ENCODE results near the gene RAET1G.
"Not testable (repeated sequence)": the region's sequence is repeated elsewhere in the genome, so short reads cannot be mapped to it uniquely, and the experiment has no call there.

The RAET1G gene

DNA sequence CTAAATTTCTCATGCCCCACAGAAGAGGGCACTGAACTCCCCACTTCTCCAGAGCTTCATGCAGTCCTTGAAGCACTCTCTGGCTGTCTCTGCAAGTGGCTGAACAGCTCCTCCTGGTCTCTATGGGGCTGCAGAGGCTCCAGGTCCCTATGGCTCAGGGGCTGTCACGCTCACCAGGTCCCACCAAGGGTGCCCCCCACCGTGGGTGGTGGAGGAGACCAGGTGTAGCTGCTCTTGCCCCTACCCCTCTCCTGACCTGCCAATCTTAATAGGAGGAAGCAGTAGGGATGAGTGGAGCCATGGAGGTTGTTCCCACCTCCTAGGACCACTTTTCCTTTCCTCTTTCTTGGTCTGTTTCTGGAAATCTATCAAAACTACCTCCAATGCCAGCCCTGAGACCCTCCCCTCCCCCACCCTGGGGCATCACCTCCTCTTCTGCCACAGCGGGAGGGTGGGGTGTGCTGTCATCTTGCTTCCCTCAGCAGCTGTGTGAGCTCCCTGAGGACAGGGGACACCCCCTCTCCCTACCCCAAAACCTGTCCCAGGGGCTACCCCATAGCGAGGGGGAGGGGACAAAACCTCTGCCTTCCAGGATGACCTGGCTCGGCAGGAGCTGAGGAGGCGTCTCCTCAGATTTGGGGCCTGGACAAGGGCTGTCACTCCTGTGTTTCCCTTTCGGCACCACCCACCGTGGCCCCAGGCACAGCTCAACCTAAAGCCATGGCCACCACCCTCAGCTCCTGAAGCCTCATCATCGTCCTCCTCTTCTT is 13.0 kb downstream of the RAET1G start:
- Histone ChIP-seq H3K9ac (ENCODE audit: insufficient read length, low read depth) (no peak overlapping the region), H3K4me1 (ENCODE audit: insufficient read depth, insufficient read length) (no peaks in the 10 kb centered on the region), H3K9me3 (ENCODE audit: insufficient read depth, low read length) (peaks cover 22% of the 10 kb centered on the region; the same call in 1 of the 2 replicates), H3K36me3 (ENCODE audit: insufficient read depth, insufficient read length, low read length) (no peaks in the 10 kb centered on the region), H3K27me3 (ENCODE audit: insufficient read depth, insufficient read length) (no peaks in the 10 kb centered on the region), H3K4me3 (ENCODE audit: insufficient read length, low read depth) (no peak overlapping the region)
- TF ChIP-seq SUZ12 (IDR thresholded peaks at IDR 0.05; ENCODE audit: extremely low read depth, insufficient read depth, insufficient read length) (no peak), YY1 (IDR thresholded peaks at IDR 0.05; ENCODE audit: insufficient read depth, insufficient read length) (no peak)
- DNase-seq (ENCODE audit: low read depth, low spot score): no peak

DNA sequence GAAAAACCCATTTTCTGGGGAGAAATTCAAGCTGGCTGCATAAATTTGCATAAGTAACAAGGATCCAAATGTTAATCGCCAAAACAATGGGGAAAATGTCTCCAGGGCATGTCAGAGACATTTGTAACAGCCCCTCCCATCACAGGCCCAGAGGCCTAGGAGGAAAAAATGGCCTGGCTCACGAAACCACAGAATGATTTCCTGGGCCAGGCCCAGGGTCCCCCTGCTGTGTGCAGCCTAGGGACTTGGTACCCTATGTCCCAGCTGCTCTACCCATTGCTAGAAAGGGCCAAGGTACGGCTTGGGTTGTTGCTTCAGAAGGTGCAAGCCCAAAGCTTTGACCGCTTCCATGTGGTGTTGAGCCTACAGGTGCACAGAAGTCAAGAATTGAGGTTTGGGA is 14.4 kb downstream of the RAET1G start:
- DNase-seq (ENCODE audit: low read depth, low spot score); H3K4me3 ChIP-seq (ENCODE audit: insufficient read length, low read depth); H3K27me3 ChIP-seq (ENCODE audit: insufficient read depth, insufficient read length); H3K9ac ChIP-seq (ENCODE audit: insufficient read length, low read depth); H3K4me1 ChIP-seq (ENCODE audit: insufficient read depth, insufficient read length); H3K36me3 ChIP-seq (ENCODE audit: insufficient read depth, insufficient read length, low read length): not testable (repeated sequence)
- peaks cover 22% of the 10 kb centered on the region; the same call in 1 of the 2 replicates for H3K9me3 ChIP-seq (ENCODE audit: insufficient read depth, low read length)

- no peak for DNase-seq (ENCODE audit: low read depth, low spot score)
- Histone ChIP-seq H3K9ac (ENCODE audit: insufficient read length, low read depth) (no peak overlapping the region), H3K4me3 (ENCODE audit: insufficient read length, low read depth) (no peak overlapping the region), H3K27me3 (ENCODE audit: insufficient read depth, insufficient read length) (no peaks in the 10 kb centered on the region), H3K9me3 (ENCODE audit: insufficient read depth, low read length) (peaks cover 22% of the 10 kb centered on the region; the same call in 1 of the 2 replicates), H3K4me1 (ENCODE audit: insufficient read depth, insufficient read length) (peaks cover 5% of the 10 kb centered on the region), H3K36me3 (ENCODE audit: insufficient read depth, insufficient read length, low read length) (no peaks in the 10 kb centered on the region)
- no peak for TF ChIP-seq ZNF274 (IDR thresholded peaks at IDR 0.05; ENCODE audit: low read depth, low read length)
- TF ChIP-seq SUZ12 (IDR thresholded peaks at IDR 0.05; ENCODE audit: extremely low read depth, insufficient read depth, insufficient read length): no peak
- no peak for TF ChIP-seq YY1 (IDR thresholded peaks at IDR 0.05; ENCODE audit: insufficient read depth, insufficient read length)
These were observed 15.6 kb downstream of the RAET1G start for GRCh38 chr6:149907317-149907716.

- no peak overlapping the region for H3K4me3 ChIP-seq (ENCODE audit: insufficient read length, low read depth)
- H3K9me3 ChIP-seq (ENCODE audit: insufficient read depth, low read length): peaks cover 22% of the 10 kb centered on the region; the same call in 1 of the 2 replicates
- no peak for TF ChIP-seq SUZ12 (IDR thresholded peaks at IDR 0.05; ENCODE audit: extremely low read depth, insufficient read depth, insufficient read length)
- no peaks in the 10 kb centered on the region for H3K36me3 ChIP-seq (ENCODE audit: insufficient read depth, insufficient read length, low read length)
- no peaks in the 10 kb centered on the region for H3K27me3 ChIP-seq (ENCODE audit: insufficient read depth, insufficient read length)
- no peak for DNase-seq (ENCODE audit: low read depth, low spot score)
- H3K9ac ChIP-seq (ENCODE audit: insufficient read length, low read depth): no peak overlapping the region
- H3K4me1 ChIP-seq (ENCODE audit: insufficient read depth, insufficient read length): peaks cover 5% of the 10 kb centered on the region
These were observed 16.5 kb downstream of the RAET1G start for GRCh38 chr6:149906405-149906804.

GRCh38 chr6:149905911-149906371 is 17.0 kb downstream of the RAET1G start:
- H3K36me3 ChIP-seq (ENCODE audit: insufficient read depth, insufficient read length, low read length): no peaks in the 10 kb centered on the region
- H3K9ac ChIP-seq (ENCODE audit: insufficient read length, low read depth): no peak overlapping the region
- TF ChIP-seq ZNF274 (IDR thresholded peaks at IDR 0.05; ENCODE audit: low read depth, low read length) (no peak), SUZ12 (IDR thresholded peaks at IDR 0.05; ENCODE audit: extremely low read depth, insufficient read depth, insufficient read length) (no peak), YY1 (IDR thresholded peaks at IDR 0.05; ENCODE audit: insufficient read depth, insufficient read length) (no peak)
- no peak overlapping the region for H3K4me3 ChIP-seq (ENCODE audit: insufficient read length, low read depth)
- H3K9me3 ChIP-seq (ENCODE audit: insufficient read depth, low read length): peaks cover 22% of the 10 kb centered on the region; the same call in 1 of the 2 replicates
- H3K27me3 ChIP-seq (ENCODE audit: insufficient read depth, insufficient read length): no peaks in the 10 kb centered on the region
- peaks cover 5% of the 10 kb centered on the region for H3K4me1 ChIP-seq (ENCODE audit: insufficient read depth, insufficient read length)
- no peak for DNase-seq (ENCODE audit: low read depth, low spot score)

DNA sequence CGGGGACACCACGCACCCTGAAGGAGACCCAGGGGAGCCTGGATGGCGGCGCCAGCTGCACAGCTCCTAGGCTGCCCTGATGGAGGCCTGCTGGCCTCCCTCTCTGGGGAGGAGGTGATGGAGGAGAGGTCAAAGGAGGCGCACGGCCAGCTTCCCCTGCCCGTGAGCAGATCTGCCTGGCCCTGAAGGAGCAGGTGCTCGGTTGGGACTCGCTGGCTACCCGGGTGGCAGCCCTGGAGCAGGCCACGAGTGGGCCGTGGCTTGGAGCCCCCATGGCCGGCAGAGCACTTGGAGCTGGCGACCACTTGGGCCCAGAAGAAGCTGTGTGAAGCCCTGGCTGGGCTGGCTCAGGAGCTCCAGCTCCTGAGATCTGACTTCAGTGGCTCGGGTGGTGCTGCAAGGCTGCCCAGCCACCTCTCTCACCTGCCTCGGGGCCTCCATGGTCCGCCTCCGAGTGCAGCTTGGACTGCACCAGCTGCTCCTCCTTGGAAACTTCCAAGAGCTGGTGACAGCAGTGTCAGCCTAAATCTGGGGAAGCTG is 17.5 kb downstream of the RAET1G start:
- no peak for DNase-seq (ENCODE audit: low read depth, low spot score)
- Histone ChIP-seq H3K36me3 (ENCODE audit: insufficient read depth, insufficient read length, low read length) (no peaks in the 10 kb centered on the region), H3K27me3 (ENCODE audit: insufficient read depth, insufficient read length) (no peaks in the 10 kb centered on the region), H3K4me1 (ENCODE audit: insufficient read depth, insufficient read length) (peaks cover 5% of the 10 kb centered on the region), H3K9ac (ENCODE audit: insufficient read length, low read depth) (no peak overlapping the region), H3K9me3 (ENCODE audit: insufficient read depth, low read length) (peaks cover 22% of the 10 kb centered on the region; the same call in 1 of the 2 replicates), H3K4me3 (ENCODE audit: insufficient read length, low read depth) (no peak overlapping the region)
- TF ChIP-seq ZNF274 (IDR thresholded peaks at IDR 0.05; ENCODE audit: low read depth, low read length): no peak
- TF ChIP-seq SUZ12 (IDR thresholded peaks at IDR 0.05; ENCODE audit: extremely low read depth, insufficient read depth, insufficient read length): no peak
- TF ChIP-seq YY1 (IDR thresholded peaks at IDR 0.05; ENCODE audit: insufficient read depth, insufficient read length): no peak

DNA sequence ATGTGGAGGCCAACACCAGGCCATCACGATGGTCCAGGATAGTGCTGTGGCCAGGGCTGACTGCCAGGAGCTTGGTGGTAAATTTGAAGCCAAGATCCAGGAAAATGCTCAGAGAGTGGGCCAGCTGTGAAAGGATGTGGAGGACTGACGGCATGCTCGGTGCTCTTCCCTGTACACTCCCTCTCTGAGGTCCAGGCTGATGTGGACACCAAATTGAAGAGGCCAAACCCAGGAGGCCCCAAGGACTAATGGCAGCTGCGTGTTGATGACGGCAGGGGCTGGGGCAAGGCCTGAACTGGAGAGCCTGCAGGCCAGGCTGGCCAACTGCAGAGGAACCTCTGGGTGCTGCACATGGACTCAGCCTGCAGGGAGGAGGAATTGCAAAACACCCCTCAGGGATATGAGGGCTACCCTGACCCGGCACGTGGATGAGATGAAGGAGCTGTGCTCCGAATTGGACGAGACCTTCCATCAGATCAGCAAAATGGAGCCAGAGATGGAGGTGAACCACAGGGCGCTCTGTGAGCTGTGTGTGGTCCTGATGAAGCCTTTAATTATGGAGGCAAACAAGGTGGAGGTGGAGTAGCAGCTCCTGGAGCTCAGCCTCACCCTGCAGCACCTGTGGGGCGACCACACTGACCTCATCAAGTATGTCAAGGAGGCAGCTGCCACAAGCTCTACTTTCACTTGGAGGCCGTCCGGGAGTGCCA is 18.1 kb downstream of the RAET1G start:
- H3K4me1 ChIP-seq (ENCODE audit: insufficient read depth, insufficient read length): peaks cover 5% of the 10 kb centered on the region
- H3K9me3 ChIP-seq (ENCODE audit: insufficient read depth, low read length): peaks cover 18% of the 10 kb centered on the region; the same call in 1 of the 2 replicates
- no peak for DNase-seq (ENCODE audit: low read depth, low spot score)
- no peak for TF ChIP-seq ZNF274 (IDR thresholded peaks at IDR 0.05; ENCODE audit: low read depth, low read length)
- no peak for TF ChIP-seq YY1 (IDR thresholded peaks at IDR 0.05; ENCODE audit: insufficient read depth, insufficient read length)
- no peak for TF ChIP-seq SUZ12 (IDR thresholded peaks at IDR 0.05; ENCODE audit: extremely low read depth, insufficient read depth, insufficient read length)
- no peaks in the 10 kb centered on the region for H3K36me3 ChIP-seq (ENCODE audit: insufficient read depth, insufficient read length, low read length)
- H3K27me3 ChIP-seq (ENCODE audit: insufficient read depth, insufficient read length): no peaks in the 10 kb centered on the region
- H3K4me3 ChIP-seq (ENCODE audit: insufficient read length, low read depth): no peak overlapping the region
- no peak overlapping the region for H3K9ac ChIP-seq (ENCODE audit: insufficient read length, low read depth)
